C4-2B (cell line): ENCODE data around the gene TMEM72.

ENCODE experiments used
- H3K27ac ChIP-seq: fragments of 450-650 bp; 2 replicates; pipeline ENCODE4 v1.5.1; 2017
- CTCF ChIP-seq: fragments of 450-650 bp; conservative IDR thresholded peaks from 2 replicates; pipeline ENCODE4 v1.5.1; 2017; ENCODE audit warnings: mild to moderate bottlenecking
- ZFX ChIP-seq: fragments of 450-650 bp; IDR thresholded peaks from 2 replicates; pipeline ENCODE4 v1.6.1; 2017

The TMEM72 gene

GRCh38 chr10:44981172-44982113 lies 70.3 kb downstream of the TMEM72 start:
- H3K27ac ChIP-seq: no peak overlapping the region
- TF ChIP-seq CTCF (no peak), ZFX (no peak)

- TF ChIP-seq ZFX (no peak), CTCF (no peak)
- H3K27ac ChIP-seq: no peak overlapping the region
Measured at GRCh38 chr10:44982114-44982460, 71.0 kb downstream of the TMEM72 start.

GRCh38 chr10:44982496-44982895 lies 71.4 kb downstream of the TMEM72 start:
- no peak for TF ChIP-seq CTCF
- TF ChIP-seq ZFX: no peak
- H3K27ac ChIP-seq: no peak overlapping the region

- TF ChIP-seq ZFX: no peak
- TF ChIP-seq CTCF: no peak
- no peak overlapping the region for H3K27ac ChIP-seq
Measured at GRCh38 chr10:44983066-44983894, 72.1 kb downstream of the TMEM72 start.

- no peak overlapping the region for H3K27ac ChIP-seq
- TF ChIP-seq CTCF (no peak), ZFX (no peak)
Measured at GRCh38 chr10:44983895-44984278, 72.8 kb downstream of the TMEM72 start.

GRCh38 chr10:44984671-44985101 lies 73.5 kb downstream of the TMEM72 start:
- TF ChIP-seq CTCF: no peak
- no peak for TF ChIP-seq ZFX
- no peak overlapping the region for H3K27ac ChIP-seq

- H3K27ac ChIP-seq: no peak overlapping the region
- TF ChIP-seq CTCF: no peak
- no peak for TF ChIP-seq ZFX
Measured at GRCh38 chr10:44985175-44985681, 74.1 kb downstream of the TMEM72 start.
